ENCODE data around the gene RC3H1. TPM values are rescaled to one million over a fixed set of nuclear protein-coding genes. Genes with fewer than 3 reads are reported as not detected.

RC3H1 gene
- total RNA-seq, 4 donors from 2014 or later: 37.3 to 49.8 (median 40.4) TPM

GRCh38 chr1:174039027-174039426 lies 16.9 kb upstream of the RC3H1 start:
- Histone ChIP-seq H3K4me1 (peaks cover 0 to 4% (median 0%) of the 10 kb centered on the region in 3 donors), H3K27me3 (no peaks in the 10 kb centered on the region), H3K27ac (no peak overlapping the region), H3K9me3 (no peaks in the 10 kb centered on the region), H3K4me3 (no peak overlapping the region), H3K36me3 (no peaks in the 10 kb centered on the region)
- 38 to 86% methylated on average over 1 of the region's 1 CpG for WGBS, 2 donors (ENCODE audit: low coverage in 1 of 2)
- no peak for ATAC-seq
- TF ChIP-seq POLR2A (IDR thresholded peaks at IDR 0.05) (no peak), EP300 (IDR thresholded peaks at IDR 0.05) (no peak), POLR2AphosphoS5 (IDR thresholded peaks at IDR 0.05) (no peak), CTCF (IDR thresholded peaks at IDR 0.05) (no peak)

GRCh38 chr1:174036798-174037197 lies 14.6 kb upstream of the RC3H1 start:
- Histone ChIP-seq H3K4me1 (peaks cover 0 to 4% (median 0%) of the 10 kb centered on the region in 3 donors), H3K27me3 (no peaks in the 10 kb centered on the region), H3K9me3 (no peaks in the 10 kb centered on the region), H3K36me3 (no peaks in the 10 kb centered on the region), H3K4me3 (no peak overlapping the region), H3K27ac (no peak overlapping the region)
- TF ChIP-seq EP300 (IDR thresholded peaks at IDR 0.05): no peak
- no peak for TF ChIP-seq POLR2A (IDR thresholded peaks at IDR 0.05)
- TF ChIP-seq CTCF (IDR thresholded peaks at IDR 0.05): no peak
- TF ChIP-seq POLR2AphosphoS5 (IDR thresholded peaks at IDR 0.05): no peak
- no peak for ATAC-seq

- H3K36me3 ChIP-seq: no peaks in the 10 kb centered on the region
- H3K4me3 ChIP-seq: no peak overlapping the region
- no peaks in the 10 kb centered on the region for H3K27me3 ChIP-seq
- no peak for ATAC-seq
- no peaks in the 10 kb centered on the region for H3K9me3 ChIP-seq
- TF ChIP-seq POLR2AphosphoS5 (IDR thresholded peaks at IDR 0.05) (no peak), CTCF (IDR thresholded peaks at IDR 0.05) (no peak), POLR2A (IDR thresholded peaks at IDR 0.05) (no peak), EP300 (IDR thresholded peaks at IDR 0.05) (no peak)
- H3K27ac ChIP-seq: no peak overlapping the region
- H3K4me1 ChIP-seq: peaks cover 0 to 4% (median 0%) of the 10 kb centered on the region in 3 donors
- WGBS, 2 donors (ENCODE audit: low coverage in 1 of 2): 94% methylated on average over 2 of the region's 2 CpGs; no CpG with 5 or more reads in 1 of the 2 donors
These were observed 14.0 kb upstream of the RC3H1 start for GRCh38 chr1:174036204-174036603.

- no peak overlapping the region for H3K4me3 ChIP-seq
- no peaks in the 10 kb centered on the region for H3K9me3 ChIP-seq
- ATAC-seq: no peak
- H3K27ac ChIP-seq: no peak overlapping the region
- no peaks in the 10 kb centered on the region for H3K36me3 ChIP-seq
- no peaks in the 10 kb centered on the region for H3K27me3 ChIP-seq
- no peaks in the 10 kb centered on the region for H3K4me1 ChIP-seq
- WGBS, 2 donors (ENCODE audit: low coverage in 1 of 2): 31 to 64% methylated on average over 1 of the region's 1 CpG
- no peak for TF ChIP-seq CTCF (IDR thresholded peaks at IDR 0.05)
- no peak for TF ChIP-seq EP300 (IDR thresholded peaks at IDR 0.05)
- TF ChIP-seq POLR2AphosphoS5 (IDR thresholded peaks at IDR 0.05): no peak
- TF ChIP-seq POLR2A (IDR thresholded peaks at IDR 0.05): no peak
These were observed 10.6 kb upstream of the RC3H1 start for GRCh38 chr1:174032671-174033222.

GRCh38 chr1:174031099-174031498 lies 8.9 kb upstream of the RC3H1 start:
- Histone ChIP-seq H3K27ac (no peak overlapping the region), H3K36me3 (no peaks in the 10 kb centered on the region), H3K9me3 (no peaks in the 10 kb centered on the region), H3K27me3 (no peaks in the 10 kb centered on the region), H3K4me1 (no peaks in the 10 kb centered on the region), H3K4me3 (no peak overlapping the region)
- ATAC-seq: no peak
- 45 to 62% methylated on average over 2 of the region's 2 CpGs for WGBS, 2 donors (ENCODE audit: low coverage in 1 of 2)
- TF ChIP-seq CTCF (IDR thresholded peaks at IDR 0.05) (no peak), EP300 (IDR thresholded peaks at IDR 0.05) (no peak), POLR2AphosphoS5 (IDR thresholded peaks at IDR 0.05) (no peak), POLR2A (IDR thresholded peaks at IDR 0.05) (no peak)

All from gastroesophageal sphincter (tissue), 4 donors.